Gastroesophageal sphincter (tissue), 3 donors: ENCODE measurements around the gene FOLR3.

Source experiments
- POLR2A ChIP-seq, 2 donors: fragments of 450-650 bp; IDR thresholded peaks; one replicate each; pipeline ENCODE4 v1.6.1; 2017; ENCODE audit warnings: antibody characterized with exemption in 2 of 2, mild to moderate bottlenecking in 2 of 2, moderate library complexity in 1 of 2
- POLR2AphosphoS5 ChIP-seq: sonication (generic); formaldehyde crosslinking; IDR thresholded peaks from one replicate; pipeline ENCODE4 v1.6.1; 2017; ENCODE audit warnings: antibody characterized with exemption
- TF ChIP-seq, protein P1 (sequence below), 4 experiments: fragments of 200-600 bp in 2 of 4; fragments of 450-650 bp in 2 of 4; sonication (generic) in 1 of 4; IDR thresholded peaks; one replicate each; pipeline ENCODE4 v1.5.1; 2017 to 2019; ENCODE audit warnings: antibody characterized with exemption in 4 of 4, mild to moderate bottlenecking in 2 of 4, moderate library complexity in 2 of 4

DNA sequence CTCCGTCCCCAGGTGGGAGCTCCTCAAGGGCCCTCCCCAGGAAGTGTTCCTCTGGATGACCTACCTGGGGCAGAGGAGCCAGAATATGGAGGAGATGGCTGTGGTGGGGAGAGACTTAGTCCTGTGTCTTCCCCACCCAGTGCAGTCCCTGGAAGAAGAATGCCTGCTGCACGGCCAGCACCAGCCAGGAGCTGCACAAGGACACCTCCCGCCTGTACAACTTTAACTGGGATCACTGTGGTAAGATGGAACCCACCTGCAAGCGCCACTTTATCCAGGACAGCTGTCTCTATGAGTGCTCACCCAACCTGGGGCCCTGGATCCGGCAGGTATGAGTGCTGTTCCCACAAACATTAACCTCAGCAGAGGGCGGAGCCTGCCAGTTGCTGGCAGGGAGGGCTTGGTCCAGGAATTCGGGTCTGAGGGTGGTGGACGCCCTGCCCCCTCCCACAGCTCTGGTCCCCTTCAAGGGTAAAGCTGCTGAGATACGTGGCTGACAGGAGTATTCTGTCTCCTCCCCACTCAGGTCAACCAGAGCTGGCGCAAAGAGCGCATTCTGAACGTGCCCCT lies 3.4 kb downstream of the FOLR3 start:
- TF ChIP-seq, protein P1, sequence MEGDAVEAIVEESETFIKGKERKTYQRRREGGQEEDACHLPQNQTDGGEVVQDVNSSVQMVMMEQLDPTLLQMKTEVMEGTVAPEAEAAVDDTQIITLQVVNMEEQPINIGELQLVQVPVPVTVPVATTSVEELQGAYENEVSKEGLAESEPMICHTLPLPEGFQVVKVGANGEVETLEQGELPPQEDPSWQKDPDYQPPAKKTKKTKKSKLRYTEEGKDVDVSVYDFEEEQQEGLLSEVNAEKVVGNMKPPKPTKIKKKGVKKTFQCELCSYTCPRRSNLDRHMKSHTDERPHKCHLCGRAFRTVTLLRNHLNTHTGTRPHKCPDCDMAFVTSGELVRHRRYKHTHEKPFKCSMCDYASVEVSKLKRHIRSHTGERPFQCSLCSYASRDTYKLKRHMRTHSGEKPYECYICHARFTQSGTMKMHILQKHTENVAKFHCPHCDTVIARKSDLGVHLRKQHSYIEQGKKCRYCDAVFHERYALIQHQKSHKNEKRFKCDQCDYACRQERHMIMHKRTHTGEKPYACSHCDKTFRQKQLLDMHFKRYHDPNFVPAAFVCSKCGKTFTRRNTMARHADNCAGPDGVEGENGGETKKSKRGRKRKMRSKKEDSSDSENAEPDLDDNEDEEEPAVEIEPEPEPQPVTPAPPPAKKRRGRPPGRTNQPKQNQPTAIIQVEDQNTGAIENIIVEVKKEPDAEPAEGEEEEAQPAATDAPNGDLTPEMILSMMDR (IDR thresholded peaks at IDR 0.05): no peak
- TF ChIP-seq POLR2A (IDR thresholded peaks at IDR 0.05) (no peak), POLR2AphosphoS5 (no peak)
